ENCODE results near the gene AMOTL1. TPM values are rescaled to one million over a fixed set of nuclear protein-coding genes. Genes with fewer than 3 reads are reported as not detected.
"Not testable (repeated sequence)": the region's sequence is repeated elsewhere in the genome, so short reads cannot be mapped to it uniquely, and the experiment has no call there.

Gene AMOTL1
- total RNA-seq, 3 donors from 2014 or later = 0.25 to 0.73 (median 0.69) TPM

DNA sequence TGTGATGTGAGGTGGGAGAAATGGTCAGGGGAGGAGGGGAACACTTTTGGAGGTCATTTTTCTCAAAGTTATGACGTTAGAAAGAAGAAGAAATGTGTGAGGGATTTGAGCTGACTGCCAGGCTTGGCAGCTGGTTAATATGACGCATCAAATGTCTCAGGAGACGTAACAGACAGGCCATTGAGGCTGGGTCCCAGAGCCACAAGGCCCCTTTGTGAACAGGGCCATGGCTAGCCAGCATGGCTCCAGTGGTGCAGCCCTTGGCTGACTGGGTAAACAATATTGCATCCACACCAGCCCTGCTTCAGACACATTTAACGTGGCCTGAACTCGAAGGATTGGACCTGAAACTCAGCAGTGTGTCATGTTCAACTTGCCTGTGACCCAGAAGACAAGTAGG lies 34.3 kb downstream of the AMOTL1 start:
- DNase-seq (no peak), ATAC-seq (no peak)
- Mint-ChIP-seq H3K4me1 (ENCODE audit: low read depth) (no peaks in the 10 kb centered on the region), H3K36me3 (ENCODE audit: insufficient read depth) (no peaks in the 10 kb centered on the region), H3K9me3 (no peaks in the 10 kb centered on the region), H3K27me3 (ENCODE audit: low read depth) (no peaks in the 10 kb centered on the region), H3K4me3 (no peak overlapping the region)

DNA sequence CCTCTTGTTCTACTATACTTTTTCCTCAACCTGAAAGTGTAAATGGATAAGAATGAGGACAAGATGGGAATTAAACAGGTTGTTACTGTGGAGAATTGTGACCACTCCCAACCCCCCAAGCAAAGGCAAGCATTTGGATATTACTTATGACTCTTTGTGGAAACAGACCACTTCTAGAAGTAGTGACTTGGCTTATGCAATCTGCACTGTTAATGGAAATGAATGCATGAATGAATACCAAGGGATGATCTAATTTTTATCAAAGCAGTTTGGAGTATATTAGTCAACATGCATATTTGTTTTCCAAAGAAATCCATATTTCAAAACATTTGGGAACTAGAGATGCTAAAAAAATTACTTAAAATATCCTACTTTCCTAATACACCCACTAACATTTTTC lies 35.3 kb downstream of the AMOTL1 start:
- no peak for ATAC-seq

DNA sequence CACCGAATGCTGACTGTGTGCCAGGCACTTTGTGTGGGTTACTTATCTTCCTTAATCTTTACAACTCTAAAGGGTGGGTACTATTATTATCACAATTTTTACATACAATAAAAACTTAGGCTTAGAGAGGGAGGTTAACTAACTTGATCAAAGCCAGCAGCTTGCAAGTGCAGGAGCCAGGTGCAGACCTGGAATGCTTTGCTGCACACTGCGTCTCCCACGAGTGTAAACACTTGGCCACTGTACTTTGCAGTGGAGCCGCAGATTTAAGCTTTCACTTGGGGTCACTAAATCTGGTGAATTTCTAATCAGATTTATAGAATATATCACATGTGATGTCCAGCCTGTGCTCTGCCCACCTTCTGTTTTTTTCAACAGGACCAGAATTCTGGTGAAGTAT lies 36.7 kb downstream of the AMOTL1 start:
- Mint-ChIP-seq H3K36me3 (ENCODE audit: insufficient read depth) (no peaks in the 10 kb centered on the region), H3K27me3 (ENCODE audit: low read depth) (no peaks in the 10 kb centered on the region), H3K4me3 (no peak overlapping the region), H3K9me3 (no peaks in the 10 kb centered on the region), H3K4me1 (ENCODE audit: low read depth) (no peaks in the 10 kb centered on the region)
- DNase-seq (no peak), ATAC-seq (no peak)

More for the DNA sequence above, 35.3 kb downstream of the AMOTL1 start:
- H3K36me3 Mint-ChIP-seq (ENCODE audit: insufficient read depth) = no peaks in the 10 kb centered on the region
- no peak for DNase-seq
- no peak overlapping the region for H3K4me3 Mint-ChIP-seq
- no peaks in the 10 kb centered on the region for H3K4me1 Mint-ChIP-seq (ENCODE audit: low read depth)
- no peaks in the 10 kb centered on the region for H3K27me3 Mint-ChIP-seq (ENCODE audit: low read depth)
- H3K9me3 Mint-ChIP-seq = no peaks in the 10 kb centered on the region

DNA sequence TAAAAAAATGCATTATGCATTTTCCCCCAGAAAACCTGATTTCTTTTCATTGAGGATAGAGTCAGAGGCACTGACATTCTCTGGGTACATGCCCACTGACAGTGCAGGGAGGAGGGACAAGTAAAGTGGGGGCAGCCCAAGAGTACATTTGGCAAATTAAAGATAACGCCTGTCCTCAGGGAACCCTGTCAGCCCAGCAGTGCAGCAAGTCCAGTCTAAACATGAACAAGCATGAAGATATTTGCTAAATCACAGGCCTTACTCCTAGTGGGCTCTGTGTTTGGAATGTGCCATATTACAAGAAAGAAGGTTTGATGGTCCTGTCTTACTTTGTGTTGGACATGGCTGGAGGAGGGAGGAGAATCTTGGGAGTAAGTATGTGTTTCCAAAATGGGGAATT lies 37.9 kb downstream of the AMOTL1 start:
- no peaks in the 10 kb centered on the region for H3K9me3 Mint-ChIP-seq
- no peak for ATAC-seq
- no peaks in the 10 kb centered on the region for H3K36me3 Mint-ChIP-seq (ENCODE audit: insufficient read depth)
- no peaks in the 10 kb centered on the region for H3K4me1 Mint-ChIP-seq (ENCODE audit: low read depth)
- no peak overlapping the region for H3K4me3 Mint-ChIP-seq
- peaks cover 2% of the 10 kb centered on the region for H3K27me3 Mint-ChIP-seq (ENCODE audit: low read depth)
- DNase-seq = no peak

DNA sequence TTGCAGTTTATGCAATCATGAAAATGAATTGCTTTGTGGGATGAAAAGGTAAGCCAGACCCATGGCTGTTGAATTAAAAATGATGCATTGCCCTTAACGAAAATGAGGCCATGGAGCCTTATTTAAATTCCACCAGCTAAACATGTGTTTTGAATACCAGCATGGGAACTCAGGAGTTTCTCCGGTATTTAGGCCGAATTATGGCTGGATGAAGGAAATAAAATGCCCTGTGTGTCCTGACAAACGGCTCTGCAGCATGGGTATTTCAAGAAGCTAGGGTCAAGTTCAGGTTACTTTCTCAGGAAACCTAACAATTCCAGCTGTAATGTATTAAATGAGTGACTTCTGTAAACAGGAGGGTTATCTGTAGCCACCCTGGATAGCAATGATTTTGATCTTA lies 38.3 kb downstream of the AMOTL1 start:
- ATAC-seq = no peak
- no peak overlapping the region for H3K4me3 Mint-ChIP-seq
- H3K27me3 Mint-ChIP-seq (ENCODE audit: low read depth) = peaks cover 2% of the 10 kb centered on the region
- H3K36me3 Mint-ChIP-seq (ENCODE audit: insufficient read depth) = no peaks in the 10 kb centered on the region
- H3K9me3 Mint-ChIP-seq = no peaks in the 10 kb centered on the region
- DNase-seq = no peak
- H3K4me1 Mint-ChIP-seq (ENCODE audit: low read depth) = no peaks in the 10 kb centered on the region

DNA sequence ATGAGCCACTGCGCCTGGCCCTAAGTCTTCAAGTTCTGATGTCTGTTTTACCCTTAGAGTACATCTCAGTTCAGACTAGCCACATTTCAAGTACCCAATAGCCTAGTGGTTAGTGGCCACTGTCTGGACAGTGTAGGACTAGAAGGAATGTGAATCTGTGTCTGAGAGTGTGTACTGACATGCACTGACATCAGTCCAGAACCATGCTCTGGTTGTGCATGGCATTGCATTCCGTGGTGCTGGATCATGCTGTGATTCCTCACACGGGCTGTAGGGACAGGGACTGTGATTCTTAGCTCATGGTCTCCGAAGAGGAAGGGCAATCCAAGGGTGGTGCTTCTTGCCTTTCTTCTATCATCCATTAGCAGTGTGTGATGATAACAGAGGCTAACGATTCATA lies 41.1 kb downstream of the AMOTL1 start:
- Mint-ChIP-seq H3K4me1 (ENCODE audit: low read depth) (no peaks in the 10 kb centered on the region), H3K4me3 (no peak overlapping the region), H3K36me3 (ENCODE audit: insufficient read depth) (no peaks in the 10 kb centered on the region), H3K27me3 (ENCODE audit: low read depth) (peaks cover 2% of the 10 kb centered on the region), H3K9me3 (no peaks in the 10 kb centered on the region)
- ATAC-seq (no peak), DNase-seq (no peak)

DNA sequence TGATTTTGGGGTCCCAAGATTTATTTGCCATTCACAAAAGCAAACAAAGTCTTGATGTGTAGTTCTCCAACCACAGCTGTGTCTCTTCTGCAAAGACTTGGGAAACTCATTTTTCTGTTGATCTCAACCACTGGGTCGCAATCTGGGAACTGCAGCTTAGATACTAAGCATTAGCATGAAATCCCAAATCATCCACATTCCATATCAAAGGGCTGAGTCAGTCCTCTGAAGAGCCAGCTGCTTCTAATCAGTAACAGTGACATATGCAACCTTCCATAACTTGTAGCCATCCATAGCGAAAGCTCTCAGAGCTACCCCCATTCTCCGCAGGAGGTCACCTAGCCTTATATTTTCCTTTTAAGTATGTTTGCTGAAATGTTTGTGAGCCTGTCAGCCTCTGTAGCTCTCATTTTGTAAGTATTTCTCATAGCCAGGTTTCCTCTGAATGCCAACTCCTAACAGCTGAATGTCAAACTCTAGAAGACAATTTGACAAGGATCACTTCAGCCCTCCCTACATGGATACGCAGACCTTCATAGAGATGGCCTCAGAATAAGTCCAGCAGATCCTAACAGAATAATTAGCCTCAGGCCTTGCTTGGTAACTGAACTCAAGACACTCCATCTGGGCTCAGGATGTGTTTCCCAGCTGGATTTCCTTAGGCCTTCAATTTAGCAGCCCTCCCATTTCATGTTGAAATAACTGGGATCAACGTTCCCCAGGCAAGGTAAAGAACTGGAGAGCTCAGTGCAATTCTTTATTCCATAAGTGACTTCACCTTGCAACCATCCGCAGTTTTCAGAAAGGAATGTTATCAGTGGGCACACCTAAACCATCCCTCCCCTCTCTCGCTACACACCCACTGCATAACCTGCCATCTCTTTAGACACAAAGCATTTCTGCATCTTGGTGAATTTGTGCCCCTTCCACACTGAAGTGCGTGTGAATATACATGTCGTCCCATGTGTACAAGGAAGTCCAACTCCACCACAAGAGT lies 44.9 kb downstream of the AMOTL1 start:
- ATAC-seq; H3K4me3 Mint-ChIP-seq; H3K27me3 Mint-ChIP-seq (ENCODE audit: low read depth); H3K9me3 Mint-ChIP-seq; DNase-seq; H3K4me1 Mint-ChIP-seq (ENCODE audit: low read depth); H3K36me3 Mint-ChIP-seq (ENCODE audit: insufficient read depth): not testable (repeated sequence)

DNA sequence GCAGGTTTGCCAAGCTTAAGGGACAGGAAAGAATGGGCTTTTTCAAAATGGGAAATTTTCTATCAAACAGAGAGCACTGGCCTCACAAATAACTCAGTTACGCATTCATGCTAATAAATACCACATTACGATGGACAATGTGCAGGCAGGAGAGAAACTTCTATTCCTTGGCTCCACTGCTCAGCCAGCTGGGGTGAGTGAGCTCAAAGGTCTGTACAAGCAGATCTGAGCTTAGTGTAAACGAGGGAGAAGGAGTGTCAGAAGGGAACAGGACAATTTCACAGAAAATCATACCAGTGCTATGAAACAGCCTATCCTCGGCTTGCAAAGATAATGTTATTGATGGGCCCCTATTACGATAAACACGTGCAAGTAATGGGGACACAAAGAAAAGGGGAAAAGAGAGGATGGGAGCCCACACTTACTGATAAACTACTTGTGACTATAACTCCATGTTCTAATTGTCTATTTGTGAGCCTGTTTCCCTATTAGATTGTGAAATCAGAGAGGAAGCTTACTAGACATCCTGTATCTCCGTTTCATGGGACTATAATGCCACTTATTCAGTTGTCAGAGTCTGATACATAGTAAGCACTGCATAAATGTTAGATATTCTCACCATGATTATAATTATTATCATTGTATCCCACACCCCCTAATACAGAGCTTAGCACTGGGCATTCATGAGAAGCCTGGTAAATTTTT lies 46.3 kb downstream of the AMOTL1 start:
- Mint-ChIP-seq H3K9me3 (peaks cover 3% of the 10 kb centered on the region), H3K27me3 (ENCODE audit: low read depth) (peaks cover 2% of the 10 kb centered on the region), H3K4me1 (ENCODE audit: low read depth) (no peaks in the 10 kb centered on the region), H3K36me3 (ENCODE audit: insufficient read depth) (no peaks in the 10 kb centered on the region), H3K4me3 (no peak overlapping the region)
- ATAC-seq = no peak
- no peak for DNase-seq

DNA sequence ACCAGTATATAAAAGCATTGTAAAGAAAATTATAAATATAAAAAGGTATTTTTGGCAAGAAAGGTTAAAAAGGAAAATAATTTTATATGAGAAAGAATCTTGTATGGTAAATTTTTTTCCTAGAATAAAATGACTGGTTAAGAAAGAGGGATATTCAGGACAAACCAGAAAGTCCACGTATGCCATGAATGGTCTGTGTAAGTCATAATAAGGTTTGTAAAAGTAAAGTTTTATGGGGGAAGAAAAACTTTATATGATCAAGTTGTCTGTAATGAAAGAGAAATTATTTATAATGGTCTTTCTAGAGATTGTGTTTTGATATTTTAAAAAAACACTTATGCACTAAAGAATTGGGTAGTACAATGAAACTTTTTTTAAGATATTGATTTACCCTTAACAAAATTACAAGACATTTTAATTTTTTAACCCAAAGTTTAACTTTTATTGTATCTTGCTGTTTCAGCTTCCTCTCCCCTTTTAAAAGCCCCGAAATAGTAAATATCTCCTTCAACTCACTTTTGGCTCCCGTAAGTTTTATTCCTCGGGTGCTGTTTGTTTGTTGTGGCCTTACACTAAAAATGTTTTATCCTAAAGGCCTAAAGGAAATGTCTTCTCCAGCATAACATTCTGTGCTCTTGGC lies 47.7 kb downstream of the AMOTL1 start:
- Mint-ChIP-seq H3K9me3 (peaks cover 3% of the 10 kb centered on the region), H3K36me3 (ENCODE audit: insufficient read depth) (no peaks in the 10 kb centered on the region), H3K4me3 (no peak overlapping the region), H3K4me1 (ENCODE audit: low read depth) (no peaks in the 10 kb centered on the region), H3K27me3 (ENCODE audit: low read depth) (no peaks in the 10 kb centered on the region)
- DNase-seq = no peak
- ATAC-seq = no peak

DNA sequence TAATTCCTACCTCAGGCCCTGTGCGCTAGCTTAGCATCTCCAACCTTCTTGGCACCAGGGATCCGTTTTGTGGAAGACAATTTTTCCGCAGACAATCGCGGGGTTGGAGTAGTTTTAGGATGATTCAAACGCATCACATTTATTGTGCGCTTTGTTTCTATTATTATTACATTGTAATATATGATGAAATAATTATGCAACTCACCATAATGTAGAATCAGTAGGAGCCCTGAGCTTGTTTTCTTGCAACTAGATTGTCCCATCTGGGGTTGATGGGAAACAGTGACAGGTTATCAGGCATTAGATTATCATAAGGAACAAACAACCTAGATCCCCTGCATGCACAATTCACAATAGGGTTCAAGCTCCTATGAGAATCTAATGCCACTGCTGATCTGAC lies 52.3 kb downstream of the AMOTL1 start:
- no peak for ATAC-seq
- Mint-ChIP-seq H3K36me3 (ENCODE audit: insufficient read depth) (no peaks in the 10 kb centered on the region), H3K27me3 (ENCODE audit: low read depth) (no peaks in the 10 kb centered on the region)

DNA sequence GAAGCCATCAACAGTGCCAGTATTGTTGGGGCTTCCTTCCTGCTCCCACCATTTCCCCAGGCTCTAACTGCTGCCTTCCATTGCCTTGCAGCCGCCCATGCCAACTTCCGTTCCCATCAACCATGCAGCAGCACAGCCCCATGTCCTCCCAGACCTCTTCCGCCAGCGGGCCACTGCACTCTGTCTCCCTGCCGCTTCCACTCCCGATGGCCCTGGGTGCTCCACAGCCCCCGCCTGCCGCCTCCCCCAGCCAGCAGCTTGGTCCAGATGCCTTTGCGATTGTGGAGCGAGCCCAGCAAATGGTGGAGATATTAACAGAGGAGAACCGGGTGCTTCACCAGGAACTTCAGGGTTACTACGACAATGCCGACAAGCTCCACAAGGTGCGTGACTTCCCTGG lies 53.3 kb downstream of the AMOTL1 start:
- no peak overlapping the region for H3K4me3 Mint-ChIP-seq
- H3K4me1 Mint-ChIP-seq (ENCODE audit: low read depth) = no peaks in the 10 kb centered on the region
- H3K36me3 Mint-ChIP-seq (ENCODE audit: insufficient read depth) = no peaks in the 10 kb centered on the region
- H3K9me3 Mint-ChIP-seq = no peaks in the 10 kb centered on the region
- no peaks in the 10 kb centered on the region for H3K27me3 Mint-ChIP-seq (ENCODE audit: low read depth)
- no peak for ATAC-seq
- no peak for DNase-seq

More for the DNA sequence above, 52.3 kb downstream of the AMOTL1 start:
- no peak for DNase-seq
- Mint-ChIP-seq H3K4me3 (no peak overlapping the region), H3K4me1 (ENCODE audit: low read depth) (no peaks in the 10 kb centered on the region), H3K9me3 (peaks cover 3% of the 10 kb centered on the region)

DNA sequence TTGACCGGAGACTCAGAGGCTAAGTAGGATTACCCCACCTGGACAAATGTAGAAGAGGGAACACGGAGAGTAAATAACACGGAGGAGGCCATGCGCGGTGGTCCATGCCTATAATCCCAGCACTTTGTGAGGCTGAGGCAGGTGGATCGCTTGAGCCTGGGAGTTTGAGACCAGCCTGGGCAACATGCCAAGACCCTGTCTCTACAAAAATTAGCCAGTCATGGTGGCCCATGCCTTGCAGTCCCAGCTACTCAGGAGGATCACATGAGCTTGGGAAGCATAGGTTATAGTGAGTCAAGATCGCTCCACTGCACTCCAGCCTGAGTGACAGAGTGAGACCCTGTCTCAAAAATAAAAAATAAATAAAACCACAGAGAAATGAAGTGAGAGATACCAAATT lies 53.9 kb downstream of the AMOTL1 start:
- Mint-ChIP-seq H3K4me1 (ENCODE audit: low read depth) (no peaks in the 10 kb centered on the region), H3K36me3 (ENCODE audit: insufficient read depth) (no peaks in the 10 kb centered on the region)

DNA sequence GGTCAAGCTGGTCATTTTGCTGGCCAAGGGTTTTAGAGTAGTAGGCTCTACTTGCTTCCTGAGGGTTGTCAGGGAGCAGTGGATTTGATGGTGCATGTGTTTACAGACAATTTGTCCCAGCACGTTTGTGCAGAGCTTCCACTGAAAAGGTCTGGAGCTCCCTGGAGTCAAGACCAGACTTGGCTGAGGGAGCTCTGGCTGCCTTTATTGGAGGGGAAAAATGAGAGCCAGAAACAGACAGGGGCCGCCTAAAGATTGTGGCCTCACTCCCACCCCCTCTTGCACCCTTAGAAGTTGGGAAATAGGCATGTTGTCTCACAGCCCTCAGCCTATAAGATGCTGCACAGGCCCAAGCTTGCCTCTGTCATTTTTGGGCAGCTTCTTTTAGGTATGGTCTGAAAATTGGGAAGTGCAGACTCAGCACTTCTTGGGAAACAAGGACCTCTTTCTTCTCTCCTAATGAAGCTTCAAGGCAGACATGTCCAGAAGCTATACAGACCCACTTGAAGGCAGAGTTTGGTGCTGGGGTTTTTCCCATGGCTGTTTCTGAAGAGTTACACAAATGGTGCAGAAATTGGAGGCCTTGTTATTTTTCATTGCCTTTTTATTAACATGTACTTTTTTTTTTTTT lies 55.1 kb downstream of the AMOTL1 start:
- Mint-ChIP-seq H3K36me3 (ENCODE audit: insufficient read depth) (no peaks in the 10 kb centered on the region), H3K4me1 (ENCODE audit: low read depth) (no peaks in the 10 kb centered on the region), H3K27me3 (ENCODE audit: low read depth) (no peaks in the 10 kb centered on the region), H3K4me3 (no peak overlapping the region), H3K9me3 (no peaks in the 10 kb centered on the region)
- no peak for ATAC-seq
- DNase-seq = no peak

More for the DNA sequence above, 53.9 kb downstream of the AMOTL1 start:
- ATAC-seq (no peak), DNase-seq (no peak)
- no peaks in the 10 kb centered on the region for H3K27me3 Mint-ChIP-seq (ENCODE audit: low read depth)
- H3K9me3 Mint-ChIP-seq = no peaks in the 10 kb centered on the region
- no peak overlapping the region for H3K4me3 Mint-ChIP-seq

DNA sequence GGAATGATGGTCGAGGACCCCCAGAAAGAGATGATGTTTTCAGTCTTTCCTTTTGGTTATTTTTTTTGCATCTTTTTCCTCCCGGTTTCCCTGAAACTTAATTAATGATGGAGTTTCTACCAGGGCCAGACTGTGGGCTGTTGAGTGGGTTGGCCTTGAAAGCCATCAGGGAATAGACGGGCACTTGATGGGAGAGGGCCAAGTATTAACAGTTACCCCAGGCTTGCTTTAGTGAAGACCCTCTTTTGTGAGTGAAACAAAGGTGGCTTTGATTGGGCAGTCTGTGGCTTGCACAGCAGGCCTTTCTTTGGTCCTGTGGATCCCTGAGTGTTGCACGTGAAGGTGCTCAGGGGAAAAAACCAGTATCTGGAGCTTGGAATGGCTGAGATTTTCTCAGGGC lies 56.9 kb downstream of the AMOTL1 start:
- Mint-ChIP-seq H3K36me3 (ENCODE audit: insufficient read depth) (no peaks in the 10 kb centered on the region), H3K9me3 (no peaks in the 10 kb centered on the region), H3K27me3 (ENCODE audit: low read depth) (peaks cover 4% of the 10 kb centered on the region), H3K4me3 (no peak overlapping the region), H3K4me1 (ENCODE audit: low read depth) (no peaks in the 10 kb centered on the region)
- DNase-seq (no peak), ATAC-seq (no peak)
